Measurements from ENCODE around the gene GLYAT.

GLYAT gene, protein sequence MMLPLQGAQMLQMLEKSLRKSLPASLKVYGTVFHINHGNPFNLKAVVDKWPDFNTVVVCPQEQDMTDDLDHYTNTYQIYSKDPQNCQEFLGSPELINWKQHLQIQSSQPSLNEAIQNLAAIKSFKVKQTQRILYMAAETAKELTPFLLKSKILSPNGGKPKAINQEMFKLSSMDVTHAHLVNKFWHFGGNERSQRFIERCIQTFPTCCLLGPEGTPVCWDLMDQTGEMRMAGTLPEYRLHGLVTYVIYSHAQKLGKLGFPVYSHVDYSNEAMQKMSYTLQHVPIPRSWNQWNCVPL

DNA sequence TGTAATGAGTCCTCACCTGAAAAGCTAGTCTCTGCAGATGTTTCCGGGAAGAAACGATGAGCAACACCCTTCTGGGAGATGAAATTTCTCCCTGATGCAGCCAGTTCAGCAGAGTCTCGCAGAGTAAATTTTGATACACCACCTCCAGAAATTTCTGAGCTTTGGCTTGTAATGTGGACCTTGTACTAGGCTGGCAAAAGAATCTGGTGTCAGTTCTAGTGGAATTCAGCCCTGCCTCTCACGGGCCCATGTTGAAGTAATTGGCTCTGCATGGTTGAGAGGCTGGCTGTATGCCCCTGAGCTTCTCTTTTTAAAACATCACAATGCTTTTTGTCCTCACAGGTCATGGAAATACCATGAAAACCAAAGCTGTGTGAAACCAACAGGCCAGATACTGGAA lies at the start of gene GLYAT:
GLYAT (minus strand) TSS at position 125 of the 400 bp plus-strand sequence. CDS start 7,447 bp downstream, outside the sequence.
- no peak for DNase-seq (ENCODE audit: low spot score)

DNA sequence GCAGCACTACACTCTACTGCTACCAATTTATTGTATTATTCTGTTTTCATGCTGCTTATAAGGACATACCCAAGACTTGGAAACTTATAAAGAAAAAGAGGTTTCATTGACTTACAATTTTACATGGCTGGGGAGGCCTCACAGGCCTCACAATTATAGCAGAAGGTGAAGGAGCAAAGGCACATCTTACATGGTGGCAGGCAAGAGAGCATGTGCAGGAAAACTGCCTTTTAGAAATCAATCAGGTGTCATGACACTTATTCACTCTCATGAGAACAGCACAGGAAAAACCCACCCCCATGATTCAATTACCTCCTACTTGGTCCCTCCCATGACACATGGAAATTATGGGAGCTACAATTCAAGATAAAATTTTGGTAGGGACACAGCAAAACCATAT lies 49.6 kb upstream of the GLYAT start:
- DNase-seq (ENCODE audit: low spot score) = no peak

DNA sequence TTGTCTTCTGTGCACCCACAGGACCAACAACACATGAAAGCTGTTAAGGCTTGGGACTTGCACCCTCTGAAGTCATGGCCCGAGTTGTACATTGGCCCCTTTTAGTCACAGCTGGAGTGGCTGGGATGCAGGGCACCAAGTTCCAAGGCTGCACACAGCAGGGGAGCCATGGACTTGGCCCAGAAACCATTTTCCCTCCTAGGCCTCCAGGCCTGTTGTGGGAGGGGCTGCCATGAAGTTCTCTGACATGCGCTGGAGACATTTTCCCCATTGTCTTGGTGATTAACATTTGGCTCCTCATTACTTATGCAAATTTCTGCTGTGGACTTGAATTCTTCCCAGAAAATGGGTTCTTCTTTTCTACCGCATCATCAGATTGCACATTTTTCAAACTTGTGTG lies 48.8 kb upstream of the GLYAT start:
- no peak for DNase-seq (ENCODE audit: low spot score)

DNA sequence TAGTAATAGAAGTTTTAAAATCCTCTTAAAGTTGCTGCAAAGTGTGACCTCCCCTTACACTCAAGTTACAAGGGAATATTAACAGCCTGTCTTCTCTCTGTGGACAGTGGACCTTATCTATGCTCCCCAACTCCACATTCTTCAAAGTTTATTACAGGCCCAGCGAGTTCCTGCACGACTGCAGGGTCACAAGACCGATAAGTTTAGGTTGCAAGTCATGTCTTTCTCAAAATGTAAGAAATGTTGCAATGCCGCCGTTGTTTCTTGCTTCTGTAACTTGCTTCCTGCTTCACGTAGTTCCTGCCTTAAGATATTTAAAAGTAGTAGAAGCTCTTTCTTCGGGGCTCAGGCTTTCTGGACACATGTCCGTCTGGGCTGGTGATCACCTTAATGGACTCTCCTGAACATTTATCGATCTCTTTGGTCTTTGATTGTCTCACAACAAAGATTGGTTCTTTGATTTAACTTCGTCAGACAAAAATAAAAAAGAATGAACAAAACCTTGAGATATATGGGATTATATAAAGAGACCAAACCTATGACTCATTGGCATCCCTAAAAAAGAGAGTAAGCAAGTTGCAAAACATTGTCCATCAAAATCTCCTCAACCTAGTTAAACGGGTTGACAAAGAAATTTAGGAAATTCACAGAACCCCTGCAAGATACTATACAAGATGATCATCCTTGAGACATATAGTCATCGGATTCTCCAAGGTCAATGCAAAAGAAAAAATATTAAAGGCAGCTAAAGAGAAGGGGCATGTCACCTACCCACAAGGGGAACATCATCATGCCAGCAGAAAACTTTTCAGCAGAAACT lies 45.4 kb upstream of the GLYAT start:
- no peak for DNase-seq (ENCODE audit: low spot score)

DNA sequence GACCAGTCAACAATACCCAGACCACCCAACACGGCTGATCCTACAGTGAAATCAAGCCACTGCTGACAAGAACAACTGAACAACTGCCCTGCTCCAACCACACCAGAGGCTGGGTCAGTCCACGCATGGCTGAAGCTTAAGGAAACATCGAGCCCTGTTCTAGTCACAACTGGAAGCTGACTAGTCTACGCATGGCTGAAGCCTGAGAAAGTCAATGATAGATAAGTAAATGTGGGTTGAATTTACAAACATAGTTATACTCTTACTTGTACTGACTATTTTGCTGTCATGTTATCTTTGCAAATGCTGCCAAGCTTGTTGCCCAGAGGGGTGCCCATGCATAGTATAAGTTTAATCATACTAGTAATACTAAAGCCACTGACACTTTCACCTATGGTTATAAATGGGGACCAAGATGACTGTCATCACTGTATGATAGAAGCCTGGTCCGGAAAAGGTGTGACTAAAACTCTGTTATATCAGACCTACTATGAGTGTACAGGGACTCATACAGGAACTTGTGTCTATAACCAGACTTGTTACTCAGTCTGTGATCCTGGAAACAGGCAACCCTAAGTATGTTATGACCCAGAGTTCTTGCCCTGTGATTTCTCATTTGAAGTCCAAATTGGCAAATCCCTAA lies 43.4 kb upstream of the GLYAT start:
- DNase-seq (ENCODE audit: low spot score) = no peak

DNA sequence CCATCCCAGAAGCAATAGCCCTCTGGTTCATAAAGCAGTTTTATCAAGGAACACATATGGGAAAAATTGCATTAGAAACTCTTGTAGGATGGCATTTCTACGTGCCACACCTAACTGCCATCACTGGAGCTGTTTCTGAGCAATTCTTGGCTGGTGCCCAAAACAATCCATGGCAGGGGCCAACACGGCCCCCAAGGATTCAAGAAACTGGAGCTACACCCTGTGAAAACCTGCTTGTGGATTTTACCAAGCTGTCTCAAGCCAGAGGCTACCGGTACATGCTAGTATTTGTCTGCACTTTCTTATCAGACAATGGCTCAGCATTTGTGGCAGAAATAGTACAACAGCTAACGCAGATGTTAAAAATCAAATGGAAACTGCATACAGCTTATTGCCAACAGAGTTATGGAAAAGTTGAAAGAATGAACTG lies 42.4 kb upstream of the GLYAT start:
- DNase-seq (ENCODE audit: low spot score) = no peak

DNA sequence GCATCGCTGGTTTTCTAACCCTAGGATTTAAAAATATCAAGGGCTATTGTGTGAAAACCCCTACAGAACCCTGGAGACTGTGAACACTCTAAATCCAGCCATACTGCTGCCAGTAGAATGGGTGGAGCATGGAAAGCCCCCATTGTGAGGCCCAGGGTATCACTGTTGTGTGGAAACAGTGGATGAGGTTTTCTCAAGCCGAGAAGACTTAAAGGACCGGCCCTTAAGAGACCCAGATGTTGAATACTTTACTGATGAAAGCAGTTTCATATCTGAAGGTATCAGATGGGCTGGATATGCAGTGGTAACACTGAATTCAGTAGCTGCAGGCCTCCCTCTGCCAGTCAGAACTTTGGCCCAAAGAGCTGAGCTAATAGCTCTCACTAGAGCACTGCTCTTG lies 41.6 kb upstream of the GLYAT start:
- no peak for DNase-seq (ENCODE audit: low spot score)

DNA sequence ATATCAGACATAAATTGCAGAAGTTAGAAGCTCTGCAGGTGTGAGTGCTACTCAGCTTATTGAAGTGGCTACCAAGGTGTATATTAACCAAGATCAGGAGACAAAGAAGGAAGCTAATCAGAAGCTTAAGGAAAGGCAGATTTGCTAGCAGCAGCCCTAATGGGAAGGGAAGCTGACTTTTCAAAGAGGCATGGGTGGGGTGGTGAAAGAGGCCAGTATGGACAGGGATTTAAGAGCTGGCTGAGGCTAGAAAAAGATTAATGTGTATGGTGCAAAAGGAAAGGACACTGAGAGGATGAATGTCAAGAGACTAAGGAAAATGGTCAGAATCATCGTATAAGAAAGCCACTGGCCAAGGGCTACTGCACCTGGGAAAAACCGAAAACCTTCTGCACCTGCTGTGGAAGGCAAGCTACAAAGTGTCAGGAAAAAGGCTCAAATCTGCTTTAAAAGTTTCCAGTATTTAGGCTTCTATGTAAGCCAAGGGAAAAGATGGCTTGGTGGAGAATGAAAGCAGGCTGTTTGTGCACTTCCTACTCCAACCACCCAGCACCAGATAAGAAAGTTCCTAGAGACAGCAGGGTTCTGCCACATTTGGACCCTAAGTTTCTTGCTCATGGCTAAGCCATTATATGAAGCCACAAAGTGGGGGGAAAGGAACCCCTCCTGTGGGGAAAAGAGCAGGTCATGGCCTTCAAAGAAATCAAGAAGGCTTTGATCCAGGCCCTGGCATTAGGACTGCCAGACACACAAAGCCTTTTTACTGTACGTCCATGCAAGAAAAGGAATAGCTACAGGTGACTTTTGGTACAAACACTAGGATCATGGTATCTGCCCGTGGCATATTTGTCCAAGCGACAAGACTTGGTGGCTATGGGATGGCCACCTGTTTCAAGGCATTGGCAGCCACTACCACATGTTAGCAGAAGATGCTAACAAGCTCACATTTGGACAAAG lies 40.9 kb upstream of the GLYAT start:
- no peak for DNase-seq (ENCODE audit: low spot score)

DNA sequence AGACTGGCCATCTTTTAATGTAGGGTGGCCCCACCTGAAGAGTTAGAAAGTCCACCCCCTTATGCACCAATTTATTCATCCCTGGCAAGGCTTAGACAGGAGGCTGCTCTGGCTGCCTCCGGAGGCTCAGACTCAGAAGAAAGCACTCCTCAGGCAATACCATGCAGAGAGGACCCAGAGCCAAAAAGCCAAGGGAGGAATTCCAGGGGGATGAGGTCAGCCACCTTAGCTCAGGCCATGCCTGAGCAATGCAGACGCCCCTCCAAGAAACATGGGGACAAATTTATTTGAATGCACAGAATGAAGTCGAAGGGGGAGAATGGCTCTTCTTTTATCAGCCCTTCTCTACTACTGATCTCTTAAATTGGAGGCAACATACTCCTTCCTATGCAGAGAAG lies 39.7 kb upstream of the GLYAT start:
- no peak for DNase-seq (ENCODE audit: low spot score)

DNA sequence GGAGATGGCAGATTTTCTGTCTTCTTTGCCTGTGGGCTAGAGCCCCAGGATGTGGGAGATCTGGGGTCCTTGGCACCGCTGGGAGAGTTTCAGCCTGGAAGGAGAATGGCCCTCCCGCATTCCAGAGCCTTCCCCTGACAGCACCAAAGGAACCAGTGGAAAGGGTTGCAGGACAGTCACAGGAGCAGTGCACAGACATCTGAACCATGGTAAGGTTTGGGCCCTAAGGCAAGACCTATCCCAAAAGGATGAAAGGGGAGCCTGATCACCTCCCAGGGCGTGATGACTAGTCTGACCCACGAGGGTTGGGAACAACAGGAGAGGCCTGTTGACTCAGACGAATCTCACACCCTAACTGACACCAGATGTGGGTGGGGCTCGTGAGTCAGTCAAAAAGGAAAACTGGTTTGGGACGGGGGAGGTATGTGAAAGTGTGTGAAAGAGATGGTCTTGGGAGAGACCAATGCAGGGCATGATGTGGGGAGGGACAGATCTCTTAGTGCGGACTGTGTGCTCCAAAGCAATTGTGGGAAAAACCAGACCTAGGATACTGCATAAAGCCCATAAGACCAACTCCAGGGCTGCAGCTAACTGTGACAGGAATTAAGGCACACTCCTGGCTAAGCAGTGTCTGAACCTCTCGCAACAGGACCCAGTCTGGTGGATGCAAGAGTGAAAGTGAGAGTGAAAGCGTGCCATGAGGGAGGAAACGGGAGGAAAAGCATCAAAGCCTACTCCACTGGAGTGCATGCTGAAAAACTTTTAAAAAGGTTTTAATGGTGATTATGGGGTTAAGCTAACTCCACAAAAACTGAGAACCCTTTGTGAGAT lies 39.1 kb upstream of the GLYAT start:
- DNase-seq (ENCODE audit: low spot score) = no peak

DNA sequence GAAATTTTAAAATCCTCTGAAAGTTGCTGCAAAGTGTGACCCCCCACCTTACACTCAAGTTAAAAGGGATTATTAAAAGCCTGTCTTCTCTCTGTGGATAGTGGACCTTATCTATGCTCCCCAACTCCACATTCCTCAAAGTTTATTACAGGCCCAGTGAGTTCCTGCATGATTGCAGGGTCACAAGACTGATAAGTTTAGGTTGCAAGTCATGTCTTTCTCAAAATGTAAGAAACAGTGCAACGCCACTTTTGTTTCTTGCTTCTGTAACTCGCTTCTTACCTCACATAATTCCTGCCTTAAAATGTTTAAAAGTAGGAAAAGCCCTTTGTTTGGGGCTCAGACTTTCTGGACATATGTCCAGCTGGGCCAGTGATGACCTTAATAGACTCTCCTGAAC lies 38.4 kb upstream of the GLYAT start:
- no peak for DNase-seq (ENCODE audit: low spot score)

DNA sequence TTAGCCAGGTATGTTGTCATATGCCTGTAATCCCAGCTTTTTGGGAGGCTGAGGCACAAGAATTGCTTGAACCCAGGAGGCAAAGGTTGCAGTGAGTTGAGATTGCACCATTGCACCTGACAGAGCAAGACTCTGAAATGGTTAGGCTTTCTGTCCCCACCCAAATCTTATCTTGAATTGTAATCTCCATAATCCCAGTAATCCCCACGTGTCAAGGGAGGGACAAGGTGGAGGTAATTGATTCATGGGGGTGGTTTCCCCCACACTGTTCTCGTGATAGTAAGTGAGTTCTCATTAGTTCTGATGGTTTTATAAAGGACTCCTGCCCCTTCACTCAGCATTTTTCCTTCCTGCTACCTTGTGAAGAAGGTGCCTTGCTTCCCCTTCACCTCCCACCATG lies 37.6 kb upstream of the GLYAT start:
- no peak for DNase-seq (ENCODE audit: low spot score)

DNA sequence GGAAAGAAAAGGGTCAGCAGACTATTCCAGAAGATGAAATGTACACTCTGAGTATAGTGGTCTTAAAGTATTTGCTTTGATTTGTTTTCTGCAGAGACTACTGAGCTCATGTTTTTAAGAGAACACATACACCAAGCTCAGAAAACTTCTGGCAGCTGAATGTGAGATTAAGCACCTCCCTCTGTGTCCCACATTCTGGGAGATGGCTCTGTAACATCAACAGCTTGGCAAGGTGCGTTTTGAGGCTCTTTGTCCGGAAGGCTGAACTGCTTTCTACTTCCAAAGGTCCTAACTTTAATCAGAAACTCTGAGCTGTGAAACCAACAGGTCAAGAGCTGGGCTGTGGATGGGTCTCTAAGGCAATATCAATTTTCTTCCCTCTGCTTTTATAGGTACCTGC lies 36.4 kb upstream of the GLYAT start:
- no peak for DNase-seq (ENCODE audit: low spot score)

DNA sequence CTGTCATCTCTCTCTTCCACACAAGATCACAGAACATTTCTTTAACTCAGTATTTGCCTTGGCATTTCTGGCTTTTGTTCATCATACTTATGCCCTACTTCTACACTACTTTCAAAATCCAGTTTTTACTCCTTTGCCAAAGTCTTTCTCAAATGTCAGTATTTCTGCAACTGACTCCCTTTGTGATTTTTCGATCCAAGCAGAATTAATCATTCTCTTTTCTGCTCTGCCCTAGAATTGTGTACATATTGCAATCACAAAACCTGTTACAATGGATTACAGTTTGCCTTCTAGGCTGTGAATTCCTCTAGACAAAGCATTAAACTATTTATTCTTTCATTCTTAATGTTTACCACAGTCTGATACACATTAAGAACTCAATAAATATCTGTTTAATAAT lies 33.3 kb upstream of the GLYAT start:
- DNase-seq (ENCODE audit: low spot score) = no peak

DNA sequence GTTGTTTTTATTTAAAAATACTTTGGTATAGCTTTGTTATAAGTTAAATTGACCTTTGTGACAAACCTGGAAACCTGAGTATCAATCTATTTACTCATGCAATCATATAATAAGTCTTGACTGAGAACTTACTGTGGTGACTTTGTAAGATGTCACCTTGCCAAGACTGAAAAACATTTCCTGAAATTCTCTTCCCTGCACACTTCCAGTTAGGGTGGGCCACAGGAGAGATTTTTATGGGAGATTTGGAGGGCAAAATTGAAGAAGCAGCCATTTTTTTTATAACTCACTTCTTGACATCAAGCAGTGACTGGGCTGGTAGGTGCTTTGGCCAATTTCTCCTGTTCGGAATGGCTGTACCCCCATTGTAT lies 31.4 kb upstream of the GLYAT start:
- no peak for DNase-seq (ENCODE audit: low spot score)

DNA sequence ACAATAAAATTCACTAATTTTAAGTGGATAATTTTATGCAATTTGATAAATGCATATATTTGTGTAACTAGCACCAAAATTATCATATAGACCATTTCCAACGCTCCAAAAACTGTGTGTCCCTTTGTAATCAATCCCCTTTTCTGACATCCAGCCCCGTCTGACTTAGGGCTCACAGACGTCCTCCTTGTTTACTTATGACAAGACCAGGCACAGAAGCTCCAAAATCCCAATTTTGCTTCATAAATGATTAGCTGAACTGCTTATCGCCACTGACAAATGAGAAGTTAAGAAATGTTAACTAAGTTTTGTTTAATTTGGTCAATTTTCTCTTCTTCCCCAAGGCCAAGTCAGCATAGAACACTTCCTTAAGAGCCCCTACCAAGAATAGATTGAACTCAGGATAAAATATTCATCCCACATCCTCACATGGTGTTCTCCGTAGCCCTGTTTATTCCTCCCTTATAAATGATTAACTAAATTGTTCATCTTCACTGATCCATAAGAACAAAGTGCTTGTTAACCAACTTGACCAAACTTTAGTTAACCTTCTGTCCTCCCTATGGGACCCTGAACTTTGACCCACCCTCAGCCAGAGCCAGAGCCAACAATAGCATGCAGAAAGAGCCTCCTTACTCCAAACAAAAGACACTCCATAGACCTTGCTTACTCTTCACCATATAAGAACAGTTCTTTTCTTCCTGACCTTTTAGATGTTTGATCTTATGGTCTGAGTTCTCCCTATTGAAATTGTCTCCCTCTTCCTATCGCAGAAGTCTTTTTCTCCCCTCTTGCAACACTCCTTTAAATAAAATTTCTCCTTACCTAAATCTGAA lies 30.8 kb upstream of the GLYAT start:
- no peak for DNase-seq (ENCODE audit: low spot score)

DNA sequence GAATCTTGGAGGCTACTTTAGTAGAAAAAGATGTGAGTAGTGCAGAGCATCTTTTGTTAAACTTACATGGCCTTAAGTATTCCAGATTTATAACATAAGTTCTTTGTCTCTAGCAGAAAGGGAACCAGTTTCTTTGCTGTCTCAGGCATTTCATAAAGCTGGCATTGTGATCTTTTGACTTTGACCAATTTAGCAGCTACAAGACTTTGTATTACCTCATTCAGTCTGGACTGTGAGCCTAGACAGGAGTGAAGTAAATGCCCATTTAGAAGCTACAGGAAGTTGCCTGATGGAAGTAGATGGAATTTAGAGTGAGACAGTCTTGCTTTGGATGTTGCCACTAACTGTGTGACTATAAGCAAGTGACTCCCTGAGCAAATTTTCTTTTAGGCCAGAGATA lies 25.7 kb upstream of the GLYAT start:
- no peak for DNase-seq (ENCODE audit: low spot score)

DNA sequence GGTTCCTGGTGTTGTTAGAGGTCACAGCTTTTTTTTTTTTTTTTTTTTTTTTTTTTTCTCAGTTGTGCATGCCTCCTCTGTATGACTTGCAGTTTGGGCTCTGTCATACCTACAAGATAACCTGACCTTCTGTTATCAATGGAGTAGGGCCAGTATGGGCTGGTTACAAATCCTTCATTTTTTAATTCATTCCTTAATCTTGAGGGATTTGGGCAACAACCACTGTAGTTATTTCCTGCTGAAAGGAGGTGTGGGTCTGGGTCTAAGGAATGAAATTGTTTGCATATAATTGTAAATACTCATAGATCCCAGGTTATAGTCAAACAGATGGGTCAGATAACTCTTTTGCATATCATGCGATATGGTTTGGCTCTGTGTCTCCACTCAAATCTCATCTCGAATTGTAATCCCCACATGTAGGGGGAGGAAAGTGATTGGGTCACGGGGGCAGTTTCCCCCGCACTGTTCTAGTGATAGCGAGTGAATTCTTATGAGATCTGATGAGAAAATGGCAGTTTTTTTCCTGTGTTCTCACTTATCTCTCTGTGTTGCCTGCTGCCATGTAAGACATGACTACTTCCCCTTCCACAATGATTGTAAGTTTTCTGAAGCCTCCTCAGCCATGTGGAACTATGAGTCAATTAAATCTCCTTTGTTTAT lies 14.1 kb upstream of the GLYAT start:
- no peak for DNase-seq (ENCODE audit: low spot score)

DNA sequence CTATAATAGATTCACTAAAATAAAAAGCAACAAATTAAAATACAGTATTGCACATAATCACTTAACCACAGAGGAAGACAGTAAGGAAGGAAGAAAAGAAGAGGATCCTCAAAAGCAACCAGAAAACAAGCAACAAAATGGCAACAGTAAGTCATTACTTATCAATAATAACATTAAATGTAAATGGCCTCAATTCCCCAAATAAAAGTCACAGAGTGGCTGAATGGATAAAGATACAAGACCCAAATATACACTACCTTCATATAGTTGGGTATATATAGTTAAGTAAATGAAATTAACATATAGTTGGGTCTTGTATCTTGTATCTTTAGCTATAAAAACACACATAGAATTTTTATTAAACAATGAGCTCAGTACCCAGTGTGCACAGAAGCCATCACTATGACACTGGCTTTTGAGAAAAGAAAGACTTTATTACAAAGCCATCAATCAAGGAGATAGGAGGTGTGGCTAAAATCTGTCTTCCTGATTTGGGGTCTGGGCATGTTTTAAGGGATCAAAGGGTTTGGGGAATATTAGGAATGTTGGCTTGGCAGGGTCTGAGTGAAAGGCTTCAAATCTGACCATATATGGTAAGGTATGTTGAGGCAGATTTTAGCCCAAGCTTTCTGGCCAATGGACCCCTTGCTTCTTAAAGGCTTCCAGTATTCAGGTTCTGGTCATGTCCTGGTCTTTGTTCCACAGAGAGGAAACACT lies 13.4 kb upstream of the GLYAT start:
- DNase-seq (ENCODE audit: low spot score) = no peak

Data from hepatic stellate cell (primary cell).